SK-N-SH treated with all-trans-retinoic acid at 6 μM for 48 hours (cell line): ENCODE data around the gene PHIP.

Experiments
- OSR1 ChIP-seq: fragments of 250-450 bp; sonication (Bioruptor Pico); IDR thresholded peaks from 2 replicates; pipeline ENCODE4 v1.8.0; 2022; ENCODE audit warnings: moderate library complexity, mild to moderate bottlenecking, inconsistent platforms
- ZFP30 ChIP-seq: fragments of 450-650 bp; formaldehyde crosslinking; IDR thresholded peaks from 2 replicates; pipeline ENCODE4 v1.5.0; 2022; ENCODE audit warnings: mild to moderate bottlenecking, moderate library complexity

- TF ChIP-seq ZFP30 (CRISPR knock-in tag) (no peak), OSR1 (CRISPR knock-in tag) (no peak)
Observed at GRCh38 chr6:79045966-79046365, 32.1 kb downstream of the PHIP start.
